ENCODE results near the gene STRA6.

- TF ChIP-seq FOXM1 (IDR thresholded peaks at IDR 0.05; ENCODE audit: borderline replicate concordance) (no peak), BHLHE40 (IDR thresholded peaks at IDR 0.05; ENCODE audit: borderline replicate concordance) (no peak), SP1 (IDR thresholded peaks at IDR 0.05) (no peak), ZNF384 (IDR thresholded peaks at IDR 0.05) (no peak), FOXA1 (IDR thresholded peaks at IDR 0.05) (no peak), SUZ12 (IDR thresholded peaks at IDR 0.05) (no peak), L3MBTL2 (conservative IDR thresholded peaks at IDR 0.05) (no peak), ELF4 (IDR thresholded peaks at IDR 0.05) (no peak), PKNOX1 (IDR thresholded peaks at IDR 0.05) (no peak)
Measured at GRCh38 chr15:74208496-74208895, 5.9 kb upstream of the STRA6 start.
